ENCODE data around the gene NUMB. TPM values are rescaled to one million over a fixed set of nuclear protein-coding genes. Genes with fewer than 3 reads are reported as not detected.

Gene NUMB
- total and polyA plus RNA-seq, 4 donors = 27.2 to 99.3 (median 50.6) TPM

GRCh38 chr14:73344319-73344718 is 114.0 kb downstream of the NUMB start:
- no peak for ATAC-seq (ENCODE audit: low FRiP score)
- WGBS, 2 donors = 88 to 94% methylated on average over 1 of the region's 1 CpG
- intact Hi-C loops (cut with DNase I) = no loop called here

GRCh38 chr14:73342670-73343069 is 115.7 kb downstream of the NUMB start:
- Histone ChIP-seq H3K36me3 (ENCODE audit: control insufficient read depth in 1 of 2, insufficient read depth in 2 of 2, low read length in 1 of 2) (no peaks in the 10 kb centered on the region), H3K9me3 (ENCODE audit: control insufficient read depth, low read length) (no peaks in the 10 kb centered on the region), H3K27me3 (ENCODE audit: control insufficient read depth in 1 of 2, insufficient read depth in 2 of 2, low read length in 1 of 2) (no peaks in the 10 kb centered on the region), H3K4me3 (ENCODE audit: low read length in 2 of 2) (no peak overlapping the region), H3K27ac (ENCODE audit: low read depth in 1 of 2, low read length in 2 of 2) (no peak overlapping the region), H3K4me1 (ENCODE audit: control insufficient read depth in 1 of 2, insufficient read depth in 2 of 2, low read length in 2 of 2) (no peaks in the 10 kb centered on the region)
- WGBS, 2 donors = 77 to 81% methylated on average over 5 of the region's 5 CpGs
- no peak for DNase-seq
- ATAC-seq (ENCODE audit: low FRiP score) = no peak
- intact Hi-C loops (cut with DNase I) = no loop called here

More at GRCh38 chr14:73344319-73344718, 114.0 kb downstream of the NUMB start:
- H3K9me3 ChIP-seq (ENCODE audit: control insufficient read depth, low read length) = no peaks in the 10 kb centered on the region
- no peaks in the 10 kb centered on the region for H3K36me3 ChIP-seq (ENCODE audit: control insufficient read depth in 1 of 2, insufficient read depth in 2 of 2, low read length in 1 of 2)
- H3K27me3 ChIP-seq (ENCODE audit: control insufficient read depth in 1 of 2, insufficient read depth in 2 of 2, low read length in 1 of 2) = no peaks in the 10 kb centered on the region
- H3K4me1 ChIP-seq (ENCODE audit: control insufficient read depth in 1 of 2, insufficient read depth in 2 of 2, low read length in 2 of 2) = no peaks in the 10 kb centered on the region
- H3K4me3 ChIP-seq (ENCODE audit: low read length in 2 of 2) = no peak overlapping the region
- no peak for DNase-seq
- H3K27ac ChIP-seq (ENCODE audit: low read depth in 1 of 2, low read length in 2 of 2) = no peak overlapping the region

DNA sequence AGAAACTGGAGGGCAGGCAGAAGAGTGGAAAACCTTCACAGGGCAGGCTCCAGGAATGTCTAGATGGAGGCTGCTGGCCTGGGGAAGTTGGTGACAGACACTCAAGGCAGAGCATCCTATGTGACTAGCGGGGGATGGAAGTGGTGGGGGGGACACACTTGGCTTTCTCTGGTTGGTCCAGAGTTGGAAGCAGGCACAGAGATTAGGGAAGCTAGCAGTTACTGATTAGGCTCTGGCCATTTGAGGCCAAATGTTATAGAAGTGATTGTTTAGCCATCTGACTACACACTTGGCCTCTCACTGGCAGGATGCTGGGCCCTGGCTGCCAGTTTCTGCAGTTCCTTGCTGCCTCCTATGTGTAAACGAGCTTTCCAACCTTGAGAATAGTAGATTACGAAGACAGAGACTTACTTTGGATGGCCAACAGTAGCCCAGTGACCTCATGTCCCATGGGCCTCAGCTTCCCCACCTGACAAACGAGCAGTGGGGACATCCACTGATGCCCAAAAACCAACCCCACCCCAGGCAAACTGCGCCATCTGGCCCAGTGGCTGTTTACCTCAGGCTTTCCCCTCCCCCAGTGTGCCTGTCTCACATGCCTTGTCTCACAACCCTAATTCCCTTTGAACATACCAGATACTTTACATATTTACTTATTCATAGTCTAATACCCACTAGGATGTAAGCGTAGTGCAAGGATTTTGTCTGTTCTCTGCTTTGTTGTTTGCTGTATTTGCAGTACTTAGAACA is 118.3 kb downstream of the NUMB start:
- no peaks in the 10 kb centered on the region for H3K27me3 ChIP-seq (ENCODE audit: control insufficient read depth in 1 of 2, insufficient read depth in 2 of 2, low read length in 1 of 2)
- no peak for DNase-seq
- no peak overlapping the region for H3K4me3 ChIP-seq (ENCODE audit: low read length in 2 of 2)
- H3K27ac ChIP-seq (ENCODE audit: low read depth in 1 of 2, low read length in 2 of 2) = no peak overlapping the region
- intact Hi-C loops (cut with DNase I) = no loop called here
- H3K4me1 ChIP-seq (ENCODE audit: control insufficient read depth in 1 of 2, insufficient read depth in 2 of 2, low read length in 2 of 2) = no peaks in the 10 kb centered on the region
- 96 to 97% methylated on average over 6 of the region's 6 CpGs for WGBS, 2 donors
- no peaks in the 10 kb centered on the region for H3K9me3 ChIP-seq (ENCODE audit: control insufficient read depth, low read length)
- no peaks in the 10 kb centered on the region for H3K36me3 ChIP-seq (ENCODE audit: control insufficient read depth in 1 of 2, insufficient read depth in 2 of 2, low read length in 1 of 2)
- ATAC-seq (ENCODE audit: low FRiP score) = no peak

DNA sequence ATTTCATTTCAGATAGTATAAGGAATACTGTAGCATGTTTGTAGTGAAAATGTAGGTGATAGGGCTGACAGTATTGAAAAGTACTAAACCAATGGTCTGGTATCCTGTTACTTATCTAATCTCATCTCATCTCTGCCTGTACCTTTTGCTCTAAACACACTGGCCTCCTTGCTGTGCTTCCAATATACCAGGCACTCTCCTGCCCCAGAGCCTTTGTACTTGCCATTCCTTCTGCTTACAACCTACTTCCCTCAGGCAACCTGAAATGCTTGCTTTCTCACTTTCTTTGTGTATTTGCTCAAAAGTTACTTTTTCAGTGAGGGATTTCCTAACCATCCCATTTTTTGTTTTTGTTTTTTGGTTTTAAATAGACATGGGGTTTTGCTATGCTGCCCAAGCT is 119.1 kb downstream of the NUMB start:
- no peak for ATAC-seq (ENCODE audit: low FRiP score)
- H3K4me1 ChIP-seq (ENCODE audit: control insufficient read depth in 1 of 2, insufficient read depth in 2 of 2, low read length in 2 of 2) = no peaks in the 10 kb centered on the region
- no peak overlapping the region for H3K27ac ChIP-seq (ENCODE audit: low read depth in 1 of 2, low read length in 2 of 2)
- DNase-seq = no peak
- no peaks in the 10 kb centered on the region for H3K9me3 ChIP-seq (ENCODE audit: control insufficient read depth, low read length)
- H3K36me3 ChIP-seq (ENCODE audit: control insufficient read depth in 1 of 2, insufficient read depth in 2 of 2, low read length in 1 of 2) = no peaks in the 10 kb centered on the region
- H3K27me3 ChIP-seq (ENCODE audit: control insufficient read depth in 1 of 2, insufficient read depth in 2 of 2, low read length in 1 of 2) = no peaks in the 10 kb centered on the region
- intact Hi-C loops (cut with DNase I) = no loop called here
- no peak overlapping the region for H3K4me3 ChIP-seq (ENCODE audit: low read length in 2 of 2)

DNA sequence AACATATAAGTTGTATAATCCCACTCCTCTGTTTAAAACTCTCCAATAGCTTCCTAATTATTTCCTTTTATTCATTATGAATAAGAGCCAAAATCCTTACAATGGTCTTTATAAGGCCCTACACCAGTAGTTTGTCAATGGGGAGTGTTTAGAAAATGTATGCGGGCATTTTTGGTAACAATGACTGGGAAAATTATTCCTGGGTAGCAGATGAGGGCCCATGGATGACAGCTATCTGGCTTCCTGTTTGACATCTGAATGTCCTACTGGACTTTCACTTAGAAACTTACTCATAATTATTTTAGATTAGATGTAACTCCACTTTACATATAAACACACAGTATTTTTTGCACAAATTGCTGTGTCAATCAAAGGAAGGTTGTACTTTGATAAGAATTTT is 119.8 kb downstream of the NUMB start:
- Histone ChIP-seq H3K9me3 (ENCODE audit: control insufficient read depth, low read length) (no peaks in the 10 kb centered on the region), H3K4me3 (ENCODE audit: low read length in 2 of 2) (no peak overlapping the region), H3K27ac (ENCODE audit: low read depth in 1 of 2, low read length in 2 of 2) (no peak overlapping the region), H3K36me3 (ENCODE audit: control insufficient read depth in 1 of 2, insufficient read depth in 2 of 2, low read length in 1 of 2) (no peaks in the 10 kb centered on the region), H3K4me1 (ENCODE audit: control insufficient read depth in 1 of 2, insufficient read depth in 2 of 2, low read length in 2 of 2) (no peaks in the 10 kb centered on the region), H3K27me3 (ENCODE audit: control insufficient read depth in 1 of 2, insufficient read depth in 2 of 2, low read length in 1 of 2) (no peaks in the 10 kb centered on the region)
- DNase-seq (no peak), ATAC-seq (ENCODE audit: low FRiP score) (no peak)
- intact Hi-C loops (cut with DNase I) = no loop called here
- WGBS, 2 donors = 100% methylated on average over 1 of the region's 1 CpG

DNA sequence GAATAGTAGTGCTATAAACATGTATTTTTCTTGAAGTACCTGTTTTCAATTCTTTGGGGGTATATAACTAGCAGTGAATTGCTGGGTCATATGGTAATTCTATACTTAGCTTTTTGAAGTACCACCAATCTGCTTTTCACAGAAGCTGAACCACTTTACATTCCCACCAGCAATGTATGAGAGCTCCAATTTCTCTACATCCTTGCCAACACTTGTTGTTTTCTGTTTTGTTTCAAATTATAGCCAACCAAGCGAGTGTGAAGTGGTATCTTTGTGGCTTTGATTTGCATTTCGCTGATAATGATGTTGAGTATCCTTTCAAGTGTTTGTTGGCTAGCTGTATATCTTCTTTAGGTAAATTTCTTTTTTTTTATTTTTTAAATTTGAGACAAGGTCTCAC is 125.3 kb downstream of the NUMB start:
- no peaks in the 10 kb centered on the region for H3K9me3 ChIP-seq (ENCODE audit: control insufficient read depth, low read length)
- H3K4me3 ChIP-seq (ENCODE audit: low read length in 2 of 2) = no peak overlapping the region
- ATAC-seq (ENCODE audit: low FRiP score) (no peak), DNase-seq (no peak)
- no peaks in the 10 kb centered on the region for H3K36me3 ChIP-seq (ENCODE audit: control insufficient read depth in 1 of 2, insufficient read depth in 2 of 2, low read length in 1 of 2)
- no peaks in the 10 kb centered on the region for H3K4me1 ChIP-seq (ENCODE audit: control insufficient read depth in 1 of 2, insufficient read depth in 2 of 2, low read length in 2 of 2)
- intact Hi-C loops (cut with DNase I) = no loop called here
- no peaks in the 10 kb centered on the region for H3K27me3 ChIP-seq (ENCODE audit: control insufficient read depth in 1 of 2, insufficient read depth in 2 of 2, low read length in 1 of 2)
- no peak overlapping the region for H3K27ac ChIP-seq (ENCODE audit: low read depth in 1 of 2, low read length in 2 of 2)
- 99 to 100% methylated on average over 2 of the region's 2 CpGs for WGBS, 2 donors

GRCh38 chr14:73325630-73326299 is 132.6 kb downstream of the NUMB start:
- Histone ChIP-seq H3K4me1 (ENCODE audit: control insufficient read depth in 1 of 2, insufficient read depth in 2 of 2, low read length in 2 of 2) (no peaks in the 10 kb centered on the region), H3K4me3 (ENCODE audit: low read length in 2 of 2) (no peak overlapping the region), H3K36me3 (ENCODE audit: control insufficient read depth in 1 of 2, insufficient read depth in 2 of 2, low read length in 1 of 2) (no peaks in the 10 kb centered on the region), H3K9me3 (ENCODE audit: control insufficient read depth, low read length) (no peaks in the 10 kb centered on the region), H3K27me3 (ENCODE audit: control insufficient read depth in 1 of 2, insufficient read depth in 2 of 2, low read length in 1 of 2) (no peaks in the 10 kb centered on the region), H3K27ac (ENCODE audit: low read depth in 1 of 2, low read length in 2 of 2) (no peak overlapping the region)
- intact Hi-C loops (cut with DNase I) = no loop called here
- DNase-seq (no peak), ATAC-seq (ENCODE audit: low FRiP score) (no peak)
- WGBS, 2 donors = 93 to 96% methylated on average over 1 of the region's 1 CpG

DNA sequence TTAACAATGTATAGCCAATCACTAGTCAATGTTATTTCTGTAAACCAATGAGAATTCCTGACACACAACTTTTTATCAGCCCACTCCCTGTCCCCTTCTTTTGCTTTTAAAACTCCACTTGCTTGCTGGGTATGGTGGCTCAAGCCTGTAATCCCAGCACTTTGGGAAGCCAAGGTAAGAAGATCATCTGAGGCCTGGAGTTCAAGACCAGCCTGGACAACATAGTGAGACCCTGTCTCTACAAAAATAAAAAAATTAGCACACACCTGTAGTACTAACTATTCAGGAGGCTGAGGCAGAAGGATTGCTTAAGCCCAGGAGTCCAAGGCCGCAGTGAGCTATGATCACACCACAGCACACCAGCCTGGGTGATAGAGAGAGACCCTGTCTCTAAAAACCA is 133.3 kb downstream of the NUMB start:
- intact Hi-C loops (cut with DNase I) = no loop called here
- no peak for ATAC-seq (ENCODE audit: low FRiP score)
- H3K4me1 ChIP-seq (ENCODE audit: control insufficient read depth in 1 of 2, insufficient read depth in 2 of 2, low read length in 2 of 2) = no peaks in the 10 kb centered on the region
- no peak for DNase-seq
- WGBS, 2 donors = 95 to 99% methylated on average over 1 of the region's 1 CpG
- H3K27ac ChIP-seq (ENCODE audit: low read depth in 1 of 2, low read length in 2 of 2) = no peak overlapping the region
- H3K9me3 ChIP-seq (ENCODE audit: control insufficient read depth, low read length) = no peaks in the 10 kb centered on the region
- no peak overlapping the region for H3K4me3 ChIP-seq (ENCODE audit: low read length in 2 of 2)
- no peaks in the 10 kb centered on the region for H3K27me3 ChIP-seq (ENCODE audit: control insufficient read depth in 1 of 2, insufficient read depth in 2 of 2, low read length in 1 of 2)
- no peaks in the 10 kb centered on the region for H3K36me3 ChIP-seq (ENCODE audit: control insufficient read depth in 1 of 2, insufficient read depth in 2 of 2, low read length in 1 of 2)

DNA sequence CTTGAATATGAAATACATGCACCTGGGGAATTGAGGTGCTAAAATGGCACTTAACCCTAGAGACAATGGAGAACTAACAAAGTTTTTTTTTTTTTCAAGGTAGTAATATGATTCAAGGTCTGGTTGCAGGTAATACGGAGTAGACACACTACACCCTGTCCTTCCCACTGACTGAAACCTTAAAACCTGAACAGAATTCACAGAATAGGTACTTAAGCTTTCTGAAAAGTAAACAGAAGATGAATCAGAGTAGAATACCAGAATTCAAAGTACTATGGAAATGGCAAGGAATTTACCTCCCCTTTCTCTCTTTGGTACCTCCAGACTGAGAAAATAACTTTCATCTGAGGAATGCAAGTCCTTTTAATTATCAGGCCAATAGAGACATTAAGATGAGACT is 133.8 kb downstream of the NUMB start:
- Histone ChIP-seq H3K4me1 (ENCODE audit: control insufficient read depth in 1 of 2, insufficient read depth in 2 of 2, low read length in 2 of 2) (no peaks in the 10 kb centered on the region), H3K4me3 (ENCODE audit: low read length in 2 of 2) (no peak overlapping the region), H3K27ac (ENCODE audit: low read depth in 1 of 2, low read length in 2 of 2) (no peak overlapping the region), H3K9me3 (ENCODE audit: control insufficient read depth, low read length) (no peaks in the 10 kb centered on the region), H3K36me3 (ENCODE audit: control insufficient read depth in 1 of 2, insufficient read depth in 2 of 2, low read length in 1 of 2) (no peaks in the 10 kb centered on the region), H3K27me3 (ENCODE audit: control insufficient read depth in 1 of 2, insufficient read depth in 2 of 2, low read length in 1 of 2) (no peaks in the 10 kb centered on the region)
- ATAC-seq (ENCODE audit: low FRiP score) (no peak), DNase-seq (no peak)
- WGBS, 2 donors = 97 to 100% methylated on average over 1 of the region's 1 CpG
- intact Hi-C loops (cut with DNase I) = no loop called here

All from aorta (tissue), 5 donors.